Measurements from ENCODE around the gene MLLT1.

Gene MLLT1

GRCh38 chr19:6167115-6167514 lies 112.7 kb downstream of the MLLT1 start:
- H3K4me3 ChIP-seq (ENCODE audit: low read depth, low read length): no peak overlapping the region
- no peak for TF ChIP-seq CTCF (IDR thresholded peaks at IDR 0.05; ENCODE audit: borderline replicate concordance, insufficient read depth, low read depth, low read length)

GRCh38 chr19:6164906-6165531 lies 114.8 kb downstream of the MLLT1 start:
- H3K4me3 ChIP-seq (ENCODE audit: low read depth, low read length): no peak overlapping the region
- no peak for TF ChIP-seq CTCF (IDR thresholded peaks at IDR 0.05; ENCODE audit: borderline replicate concordance, insufficient read depth, low read depth, low read length)

GRCh38 chr19:6161271-6161850 lies 118.4 kb downstream of the MLLT1 start:
- TF ChIP-seq CTCF (IDR thresholded peaks at IDR 0.05; ENCODE audit: borderline replicate concordance, insufficient read depth, low read depth, low read length): no peak
- H3K4me3 ChIP-seq (ENCODE audit: low read depth, low read length): no peak overlapping the region
